Activated CD8-positive, alpha-beta T cell treated with anti-CD3 and anti-CD28 coated beads for 36 hours (primary cell): Measurements from ENCODE around the gene GALNT1. TPM values are rescaled to one million over a fixed set of nuclear protein-coding genes. Genes with fewer than 3 reads are reported as not detected.

Experiments
- microRNA-seq: library from miRNA; unstranded; fragments of <30 nt; microRNA quantifications from one replicate; pipeline ENCODE4 v1.2.0, GENCODE V29; 2022; ENCODE audit warnings: borderline microRNAs expressed, borderline replicate concordance
- total RNA-seq, 2 experiments: library from RNA; stranded (reverse); gene quantifications; one replicate each; pipeline ENCODE4 v1.2.3, GENCODE V29; 2021

GALNT1 gene
- total RNA-seq, 2 experiments from 2014 or later, result 38.2 to 38.8 TPM

Small RNA genes within 50 kb of the gene (microRNA-seq; reads per million reads assigned to microRNA genes)
- not detected for gene MIR3975

Other genes with a start within 250 kb of the GALNT1 start
- gene ZNF24, start 237.3 kb upstream of the GALNT1 start, total RNA-seq, result 10 to 100 TPM; 42.7 to 45.1 TPM
- gene ZNF396, start 204.4 kb upstream of the GALNT1 start, total RNA-seq, result under 1 TPM; 0.38 TPM
- 10 to 100 TPM; 23.3 to 25.9 TPM for gene INO80C, start 83.8 kb upstream of the GALNT1 start, total RNA-seq